Erythroblast (primary cell): ENCODE data around the gene YWHAQ.

Source experiments
- DNase-seq, 2 experiments: peaks; one replicate each; lab custom pipeline; 2025; lab: John Stamatoyannopoulos, UW
- GATA1 ChIP-seq: IDR thresholded peaks from 2 replicates; pipeline ENCODE4 v1.6.1; 2011; ENCODE audit warnings: low read depth, mild to moderate bottlenecking, control low read depth, low read length, moderate library complexity
- POLR2A ChIP-seq: IDR thresholded peaks from 2 replicates; pipeline ENCODE4 v1.6.1; 2011; ENCODE audit warnings: mild to moderate bottlenecking, low read length

Gene YWHAQ

DNA sequence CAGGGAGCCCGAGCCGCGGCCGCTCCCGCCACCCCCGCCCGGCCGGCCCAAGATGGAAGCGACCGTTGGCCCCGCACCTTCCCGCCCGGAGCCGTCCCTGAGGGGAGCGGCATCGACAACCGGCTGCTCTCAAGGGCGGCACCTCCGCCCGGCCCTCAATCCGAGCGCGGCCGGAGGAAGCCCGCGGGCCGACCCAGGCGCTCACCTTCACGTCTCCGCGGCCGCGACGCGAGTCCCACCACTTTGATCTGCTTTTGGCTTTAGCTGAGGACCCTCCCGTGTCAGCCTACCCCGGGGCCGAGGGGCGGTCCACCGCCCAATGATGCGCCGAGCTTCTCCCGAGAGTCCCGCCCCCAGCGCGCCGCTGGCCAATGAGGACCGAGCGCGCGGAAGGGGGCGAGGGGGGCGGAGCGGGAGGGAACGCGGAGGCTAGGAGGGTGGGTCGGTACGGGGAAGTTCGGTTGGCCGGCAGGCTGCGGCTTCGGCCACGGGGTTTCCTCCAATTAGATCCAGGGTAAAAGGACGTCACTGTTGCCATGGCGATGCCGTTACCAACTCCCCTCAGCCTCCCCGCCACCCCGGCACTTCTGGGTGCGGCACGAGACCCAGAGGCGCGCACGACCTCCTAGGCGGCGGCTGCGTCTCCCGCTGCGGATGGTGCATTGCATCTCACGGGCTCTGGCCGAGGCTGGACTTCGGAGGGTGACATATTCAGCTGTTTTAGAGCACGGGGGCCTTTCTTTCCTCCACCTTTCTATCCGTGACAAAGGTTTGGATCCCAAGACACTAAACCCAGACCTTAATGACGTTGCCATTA, at the start of gene YWHAQ:
Gene YWHAQ (minus strand): TSS at position 262 of the 817 bp plus-strand sequence. CDS start 545 bp downstream, outside the sequence.
- peak; percentile 99 for DNase-seq
- TF ChIP-seq GATA1 (no peak), POLR2A (peak; percentile 84)

DNA sequence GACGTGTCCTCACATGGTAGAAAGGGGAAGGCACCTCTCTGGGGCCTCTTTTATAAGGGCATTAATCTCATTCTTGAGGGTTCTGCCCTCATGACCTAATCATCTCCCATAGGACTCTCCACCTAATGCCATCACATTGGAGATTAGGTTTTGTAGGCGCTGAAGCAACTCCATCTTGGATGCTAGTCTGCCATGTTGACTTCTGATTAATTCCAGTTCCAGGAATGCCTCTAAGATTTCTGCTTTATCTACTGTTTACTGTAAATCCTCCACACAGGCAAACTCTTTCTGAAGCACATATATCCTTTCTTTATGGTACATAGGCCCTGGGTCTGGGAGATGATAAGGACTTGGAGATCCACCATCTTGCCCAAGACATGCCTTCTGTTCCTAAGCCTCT, 49.3 kb upstream of the YWHAQ start:
- TF ChIP-seq POLR2A, result no peak
- TF ChIP-seq GATA1, result no peak
- DNase-seq, result no peak

DNA sequence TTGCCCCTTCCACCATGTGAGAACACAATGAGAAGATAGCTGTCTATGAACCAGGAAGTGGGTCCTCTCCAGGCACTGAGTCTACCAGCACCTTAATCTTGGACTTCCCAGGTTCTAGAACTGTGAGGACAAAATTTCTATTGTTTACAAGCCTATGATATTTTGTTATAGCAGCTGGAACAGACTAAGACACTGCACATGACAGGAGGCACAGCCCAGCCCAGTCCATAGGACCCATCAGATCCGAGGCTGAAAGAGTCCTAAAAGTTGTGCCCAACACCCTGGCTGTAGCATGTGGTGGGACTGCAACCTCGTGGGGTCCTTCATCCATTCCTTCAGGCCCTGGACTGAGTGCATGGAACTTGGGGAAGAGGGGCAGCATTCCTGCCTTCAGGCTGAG, 48.4 kb upstream of the YWHAQ start:
- DNase-seq, result no peak
- TF ChIP-seq POLR2A (no peak), GATA1 (no peak)

DNA sequence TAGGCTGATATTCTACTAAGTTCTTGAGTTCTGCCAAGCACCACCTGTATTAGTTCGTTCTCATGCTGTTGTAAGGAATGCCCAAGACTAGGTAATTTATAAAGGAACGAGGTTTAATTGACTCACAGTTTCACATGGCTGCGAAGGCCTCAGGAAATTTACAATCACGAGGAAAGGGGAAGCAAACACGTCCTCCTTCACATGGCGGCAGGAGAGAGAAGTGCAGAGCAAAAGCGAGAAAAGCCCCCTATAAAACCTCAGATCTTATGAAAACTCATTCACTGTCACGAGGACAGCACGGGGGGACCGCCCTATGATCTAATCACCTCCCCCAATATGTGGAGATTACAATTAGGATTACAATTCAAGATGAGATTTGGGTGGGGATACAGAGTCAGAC, 47.7 kb upstream of the YWHAQ start:
- no peak for TF ChIP-seq GATA1
- TF ChIP-seq POLR2A, result no peak
- DNase-seq, result no peak

DNA sequence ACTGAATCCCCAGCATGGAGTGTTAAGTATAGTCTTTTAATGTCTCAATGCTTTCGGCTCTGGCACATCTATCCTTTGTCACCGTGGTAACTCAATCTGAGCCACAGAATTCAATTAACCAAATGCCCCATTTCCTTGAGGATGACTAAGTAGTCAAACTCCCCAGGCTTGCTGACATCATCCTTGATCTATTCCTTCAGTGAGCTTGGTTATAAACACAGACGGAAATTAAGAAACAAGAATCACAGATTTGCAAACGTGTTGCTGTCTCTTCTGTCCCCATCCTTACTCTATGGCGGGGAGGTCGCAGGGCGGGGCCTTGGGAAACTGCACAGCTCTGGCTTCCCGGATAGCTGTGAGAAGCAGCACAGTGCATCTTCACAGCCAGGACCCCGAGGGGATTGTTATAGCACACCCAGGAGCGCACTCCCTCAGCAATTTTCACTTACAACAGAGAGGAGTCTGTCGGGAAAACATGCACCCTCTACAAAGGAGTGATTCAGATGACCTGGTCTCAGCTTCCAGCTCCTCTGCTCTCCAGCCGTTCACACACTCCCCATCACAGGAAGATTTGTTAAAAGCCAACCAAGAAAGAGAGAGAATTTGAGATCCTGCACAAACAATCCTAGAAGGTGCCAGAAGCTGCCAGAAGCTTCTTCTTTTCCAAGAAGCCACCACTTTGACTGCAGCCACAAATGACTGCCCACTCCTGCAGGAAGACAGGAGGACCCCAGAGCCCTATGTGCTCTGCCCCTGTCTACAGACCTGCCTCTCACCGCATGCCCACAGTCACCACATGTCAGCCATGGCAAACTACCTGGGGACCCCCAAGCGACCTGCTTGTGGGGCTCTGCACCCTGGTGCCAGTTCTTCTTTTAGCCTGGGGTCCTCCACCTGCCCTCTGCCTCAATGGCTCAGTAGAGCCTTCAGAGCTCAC, 44.9 kb upstream of the YWHAQ start:
- TF ChIP-seq POLR2A (no peak), GATA1 (no peak)

DNA sequence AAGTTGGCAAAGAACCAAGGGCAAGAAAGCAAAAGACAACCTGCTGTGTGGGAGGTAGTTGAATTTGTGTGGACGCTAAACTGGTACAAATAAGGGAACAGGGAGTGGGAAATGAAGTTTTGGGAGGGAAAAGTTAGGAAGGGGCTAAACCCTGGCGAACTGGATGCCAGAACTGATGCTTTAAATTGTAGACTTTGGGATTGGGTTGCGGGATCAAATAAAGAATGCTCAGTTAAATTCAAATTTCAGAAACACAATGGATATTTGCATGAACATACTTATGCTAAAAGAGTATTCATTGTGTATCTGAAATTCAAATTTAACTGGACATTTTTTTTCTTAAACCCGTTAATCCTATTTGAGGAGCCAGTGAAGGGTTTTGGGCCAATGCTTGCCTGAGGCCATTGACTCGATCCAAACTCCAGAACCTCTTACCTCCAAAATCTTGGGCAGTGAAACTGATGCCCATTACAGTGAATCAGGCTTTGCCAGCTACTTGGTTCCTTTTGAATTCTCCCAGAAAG, 44.2 kb upstream of the YWHAQ start:
- TF ChIP-seq POLR2A, result no peak
- no peak for TF ChIP-seq GATA1

More for the DNA sequence above, 44.9 kb upstream of the YWHAQ start:
- DNase-seq, result no peak

DNA sequence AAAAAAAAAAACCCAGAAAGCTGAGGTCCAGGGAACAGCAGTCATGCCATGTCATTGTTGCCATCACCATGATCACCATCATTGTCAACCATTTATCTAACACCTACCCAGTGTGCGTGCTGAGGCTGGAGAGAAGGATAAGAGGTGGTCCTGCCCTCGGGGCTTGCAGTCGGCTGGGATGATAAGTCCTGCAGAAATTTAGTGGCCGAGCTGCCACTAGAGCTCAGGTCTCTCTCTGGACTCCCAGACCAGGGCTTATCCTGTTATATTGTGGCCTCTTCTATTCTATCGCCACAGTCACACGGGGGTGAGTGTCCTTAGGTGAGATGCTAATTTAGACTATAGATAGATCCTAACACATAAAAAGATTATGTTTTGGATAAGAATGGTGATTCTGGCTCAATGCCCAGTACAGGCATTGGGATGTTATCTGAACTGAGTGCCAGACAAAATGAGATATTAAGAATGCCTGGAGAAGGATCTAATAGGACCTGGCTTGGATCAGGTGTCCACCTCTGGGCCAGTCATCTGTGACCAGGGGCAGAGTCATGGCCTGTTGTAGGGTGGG, 43.2 kb upstream of the YWHAQ start:
- TF ChIP-seq POLR2A (no peak), GATA1 (peak; percentile 45)
- peak; percentile 90 to 98 for DNase-seq

More for the DNA sequence above, 44.2 kb upstream of the YWHAQ start:
- DNase-seq, result no peak

DNA sequence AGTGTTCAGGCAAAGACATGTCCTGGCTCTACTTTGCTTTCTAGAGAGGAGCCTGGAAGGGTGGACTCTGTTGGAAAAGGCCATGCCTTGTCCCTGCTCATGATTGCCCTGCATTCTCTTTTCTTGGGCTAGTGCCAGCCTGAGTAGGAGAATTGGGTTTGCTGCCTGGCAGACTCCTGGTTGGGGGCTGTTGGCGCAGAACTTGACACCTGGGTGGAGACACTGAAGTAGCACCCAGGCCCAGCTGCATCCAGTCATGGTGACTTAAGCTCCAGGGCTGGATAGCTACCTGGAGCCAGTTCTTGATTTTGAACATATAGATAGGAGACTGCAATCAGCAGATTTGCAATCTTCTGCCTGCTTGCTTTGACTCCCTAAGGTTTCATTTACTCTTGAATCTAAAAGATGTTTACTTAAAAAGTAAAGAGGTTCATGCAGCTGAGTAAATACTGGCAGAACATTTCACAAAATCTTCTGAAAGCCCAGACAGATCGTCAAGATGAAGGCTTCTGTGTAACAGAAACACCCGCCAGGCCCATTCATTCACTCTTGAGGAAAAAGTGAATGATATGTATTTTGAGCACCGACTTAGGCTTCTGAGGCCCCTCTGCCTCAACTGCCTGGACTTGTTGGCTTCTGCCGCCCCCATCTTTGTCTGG, 38.0 kb upstream of the YWHAQ start:
- no peak for DNase-seq
- TF ChIP-seq GATA1 (no peak), POLR2A (no peak)

DNA sequence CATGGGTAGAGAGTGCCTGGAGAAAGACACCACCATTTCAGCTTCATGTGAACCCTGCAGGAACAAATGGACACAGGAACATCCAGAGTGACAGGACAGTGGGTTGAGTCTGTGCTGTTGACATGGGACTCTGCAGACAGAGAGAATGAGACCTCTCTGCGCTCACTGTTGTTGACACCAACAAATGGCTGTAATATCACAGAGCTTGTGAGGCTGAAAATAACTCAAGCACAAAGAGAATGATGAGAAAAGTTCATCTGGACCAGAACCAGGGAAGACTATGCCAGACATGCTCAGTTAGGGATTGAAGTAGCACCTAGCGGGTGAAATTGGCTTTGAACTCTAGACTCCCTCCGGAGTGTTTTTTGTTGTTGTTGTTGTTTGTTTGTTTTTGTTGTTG, 37.0 kb upstream of the YWHAQ start:
- no peak for TF ChIP-seq GATA1
- TF ChIP-seq POLR2A, result no peak
- no peak for DNase-seq

DNA sequence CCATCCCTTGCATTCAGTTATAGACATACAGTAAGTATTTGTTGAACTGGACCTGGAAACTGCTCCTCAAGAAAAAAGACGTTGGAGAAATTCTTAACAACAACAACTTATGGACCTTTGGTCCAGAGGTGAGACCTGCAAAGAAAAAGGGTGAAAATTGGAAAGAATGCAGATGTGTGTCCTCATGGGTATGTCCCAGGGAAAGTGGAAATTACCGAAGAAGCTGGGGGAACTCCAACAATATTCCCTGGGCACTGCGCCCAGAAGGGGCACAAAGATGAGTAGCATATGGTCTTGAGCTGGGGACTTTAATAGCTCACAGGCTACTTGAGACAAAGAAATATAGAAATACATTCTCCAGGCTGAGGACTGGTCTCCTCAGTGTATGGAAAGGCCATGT, 35.5 kb upstream of the YWHAQ start:
- no peak for DNase-seq
- TF ChIP-seq POLR2A (no peak), GATA1 (no peak)

DNA sequence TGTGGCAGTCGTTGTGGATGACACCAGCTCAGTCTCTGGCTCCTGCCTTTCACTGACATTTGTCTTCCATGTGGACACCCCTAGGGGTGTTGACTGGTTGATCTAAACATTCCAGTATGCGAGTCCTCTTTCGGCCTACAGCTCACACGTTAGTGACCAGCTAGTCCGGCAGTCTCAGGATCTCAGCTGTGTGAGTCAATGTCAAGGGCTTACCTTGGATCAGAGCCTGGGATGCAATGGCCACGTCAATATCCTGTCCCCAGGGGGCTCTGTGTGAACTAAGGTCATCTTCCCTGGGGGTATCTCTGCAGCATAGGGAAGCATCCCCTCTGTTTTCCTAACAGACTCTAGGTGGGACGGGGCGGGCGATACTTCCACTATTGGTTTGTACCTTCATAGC, 35.1 kb upstream of the YWHAQ start:
- TF ChIP-seq GATA1 (no peak), POLR2A (no peak)
- DNase-seq, result no peak

DNA sequence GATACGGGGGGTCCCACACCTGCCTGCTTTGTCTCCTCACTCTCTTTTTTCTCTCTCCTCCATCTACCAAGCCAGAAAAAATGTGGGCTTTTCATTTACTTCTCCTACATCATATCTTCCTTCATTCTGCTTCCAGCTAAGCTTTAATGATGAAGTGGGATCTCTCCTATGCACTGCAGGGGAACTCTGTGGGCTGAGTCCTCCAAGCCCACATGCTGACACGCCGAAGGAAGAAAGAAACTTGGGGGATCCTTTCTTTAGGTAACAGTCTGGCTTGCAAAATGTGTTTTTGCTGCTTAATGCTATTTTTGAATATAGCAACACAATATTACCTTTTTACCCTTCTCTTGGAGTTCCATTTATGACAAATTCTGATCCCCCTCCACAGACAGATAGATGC, 33.6 kb upstream of the YWHAQ start:
- TF ChIP-seq GATA1 (no peak), POLR2A (no peak)
- DNase-seq, result no peak

DNA sequence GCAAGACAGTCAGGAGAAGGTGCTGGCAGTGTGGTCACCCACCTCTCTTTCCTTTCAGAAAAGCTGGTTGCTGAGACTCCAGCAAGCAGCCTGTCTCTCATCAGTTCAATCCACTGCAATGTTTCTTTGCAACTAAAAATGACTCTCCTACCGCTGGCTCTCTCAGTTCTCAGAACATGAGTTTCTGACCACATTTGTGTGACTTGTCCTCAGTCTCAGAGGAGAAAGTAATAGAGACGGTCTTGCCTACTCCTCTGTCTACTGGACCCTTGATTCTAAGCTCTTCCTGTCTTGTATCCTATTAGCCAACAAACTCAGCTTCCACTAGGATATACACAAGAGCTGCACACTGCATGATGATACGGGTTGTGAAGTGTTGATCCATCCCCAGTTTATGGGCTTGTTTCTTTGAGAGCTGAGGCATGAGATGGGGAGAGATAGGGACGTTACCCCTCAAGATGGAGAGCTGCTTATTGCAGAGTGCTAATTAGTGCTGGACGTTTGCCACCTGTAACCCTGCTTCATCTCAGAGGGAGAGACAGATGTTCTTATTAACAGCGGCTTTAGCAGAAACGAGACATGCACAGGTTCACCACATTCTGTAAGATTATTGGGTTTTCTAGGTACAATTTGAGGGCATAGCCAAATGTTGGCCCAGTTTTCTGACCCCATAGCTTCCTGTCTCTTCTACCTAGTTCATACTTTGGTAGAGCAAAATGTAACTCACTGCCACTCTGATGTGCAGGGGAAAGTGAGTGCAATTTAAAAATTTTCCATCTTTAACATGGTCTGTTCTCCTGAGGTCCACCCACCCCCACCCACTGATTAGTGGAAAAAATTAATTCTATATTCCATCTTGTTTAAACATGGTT, 32.4 kb upstream of the YWHAQ start:
- TF ChIP-seq POLR2A, result no peak
- no peak for TF ChIP-seq GATA1
- no peak for DNase-seq

DNA sequence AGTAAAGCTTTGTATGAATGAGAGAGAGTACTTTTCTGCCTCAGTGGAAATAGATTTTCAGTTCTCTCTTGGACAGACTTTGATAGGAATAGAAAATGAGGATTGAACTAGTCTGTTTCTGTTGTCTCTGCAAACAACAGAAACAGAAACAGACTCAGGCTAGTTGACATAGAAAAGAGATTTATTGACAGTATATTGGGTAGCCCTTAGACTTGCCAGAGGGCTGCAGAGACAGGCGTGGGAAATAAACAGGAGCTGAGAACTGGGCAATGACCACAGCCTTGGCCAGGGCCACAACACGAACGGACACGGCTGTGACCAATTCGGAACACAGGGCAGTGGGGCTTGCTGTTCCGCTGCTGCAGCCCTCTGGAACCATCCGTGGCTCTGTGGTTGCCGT, 30.5 kb upstream of the YWHAQ start:
- TF ChIP-seq GATA1 (no peak), POLR2A (no peak)
- DNase-seq, result no peak
